HCT116 (cell line): ENCODE data around the gene FBXO8. TPM values are rescaled to one million over a fixed set of nuclear protein-coding genes. Genes with fewer than 3 reads are reported as not detected.

Experiments
- ATAC-seq: fragments of 200-7000 bp; cut with Tn5 transposase; 2 replicates; pipeline ENCODE4 v1.9.1; 2020; ENCODE audit warnings: mild to moderate bottlenecking, moderate library complexity
- BruUV-seq: library from RNA; stranded (reverse); fragments of 400-500 nt; replicated peaks from 2 replicates; lab custom pipeline; 2021; lab: Mats Ljungman, UMichigan
- CTCF ChIA-PET: fragments of 300-600 bp; sonication (Branson Sonifier 250); formaldehyde crosslinking; loops from one replicate; lab custom pipeline; 2021; ENCODE audit warnings: antibody characterized with exemption; lab: Charles Lee
- POLR2A ChIA-PET: fragments of 300-600, 350-600 bp; sonication (Branson Sonifier 250); formaldehyde crosslinking; loops from one replicate; lab custom pipeline; 2021; ENCODE audit warnings: antibody characterized with exemption; lab: Charles Lee
- RAD21 ChIA-PET, 2 experiments: fragments of 300-600 bp; sonication (Branson Sonifier 250); formaldehyde crosslinking; loops; one replicate each; lab custom pipeline; 2023; ENCODE audit warnings: low total read pairs in 2 of 2; ENCODE audit not compliant: uncharacterized antibody in 2 of 2, unreplicated experiment in 2 of 2, low non-redundant PET in 1 of 2; lab: Charles Lee
- DNase-seq: peaks from one replicate; pipeline ENCODE4 v3.0.0-alpha.2; 2010; ENCODE audit warnings: low read depth, low spot score
- H2AFZ ChIP-seq: fragments of 200-600 bp; shearing (Covaris generic), sonication (generic); 2 replicates; pipeline ENCODE4 v1.6.1; 2017; ENCODE audit warnings: low read depth, mixed run types, mixed read lengths, antibody characterized with exemption, low read length; ENCODE audit not compliant: poor library complexity, severe bottlenecking
- H3K27ac ChIP-seq: 2 replicates; pipeline ENCODE4 v1.5.1; 2012; ENCODE audit warnings: low read depth, low read length
- H3K27me3 ChIP-seq: fragments of 200-600 bp; sonication (generic); 2 replicates; pipeline ENCODE4 v1.6.1; 2016; ENCODE audit warnings: mixed run types, low read length, mixed read lengths; ENCODE audit not compliant: insufficient read depth
- H3K36me3 ChIP-seq, 2 experiments: fragments of 200-500 bp in 1 of 2; fragments of 200-600 bp in 1 of 2; sonication (Bioruptor generic) in 1 of 2; sonication (generic) in 1 of 2; 2 replicates each; pipeline versions ENCODE4 v1.5.1 to v1.6.1; 2014 to 2016; ENCODE audit warnings: low read length in 2 of 2, inconsistent platforms in 1 of 2, mixed read lengths in 1 of 2, mixed run types in 1 of 2; ENCODE audit not compliant: insufficient read depth in 2 of 2, control insufficient read depth in 1 of 2
- H3K4me1 ChIP-seq, 2 experiments: fragments of 200-600 bp in 1 of 2; sonication (generic) in 1 of 2; 2 replicates each; pipeline versions ENCODE4 v1.5.1 to v1.6.1; 2012 to 2017; ENCODE audit warnings: low read length in 2 of 2, inconsistent platforms in 1 of 2, mild to moderate bottlenecking in 1 of 2, mixed read lengths in 1 of 2, mixed run types in 1 of 2, moderate library complexity in 1 of 2; ENCODE audit not compliant: insufficient read depth in 2 of 2, control insufficient read depth in 1 of 2
- H3K4me2 ChIP-seq: fragments of 200-600 bp; sonication (generic); 2 replicates; pipeline ENCODE4 v1.6.1; 2017; ENCODE audit warnings: mixed run types, low read length, mixed read lengths
- H3K4me3 ChIP-seq, 2 experiments: fragments of 200-600 bp in 1 of 2; sonication (generic) in 1 of 2; replicated peaks in 1 of 2; 2 replicates each; pipeline ENCODE4 v1.5.1; 2011 to 2016; ENCODE audit warnings: low read length in 2 of 2, control low read depth in 1 of 2, low read depth in 1 of 2, mild to moderate bottlenecking in 1 of 2, mixed read lengths in 1 of 2, mixed run types in 1 of 2
- H3K79me2 ChIP-seq: fragments of 200-600 bp; sonication (generic); 2 replicates; pipeline ENCODE4 v1.6.1; 2017; ENCODE audit warnings: mild to moderate bottlenecking, mixed run types, low read length, moderate library complexity, mixed read lengths; ENCODE audit not compliant: insufficient read depth
- H3K9ac ChIP-seq: fragments of 200-600 bp; sonication (generic); 2 replicates; pipeline ENCODE4 v1.6.1; 2016; ENCODE audit warnings: low read length, mixed read lengths
- H3K9me2 ChIP-seq: fragments of 200-600 bp; sonication (generic), shearing (Covaris generic); 2 replicates; pipeline ENCODE4 v1.6.1; 2017; ENCODE audit warnings: mixed run types, mild to moderate bottlenecking, moderate library complexity; ENCODE audit not compliant: insufficient read depth
- H3K9me3 ChIP-seq, 2 experiments: fragments of 200-500 bp in 1 of 2; fragments of 200-600 bp in 1 of 2; sonication (Bioruptor generic) in 1 of 2; sonication (generic) in 1 of 2; 2 replicates each; pipeline ENCODE4 v1.6.1; 2014 to 2017; ENCODE audit warnings: low read length in 2 of 2, mixed read lengths in 2 of 2, inconsistent platforms in 1 of 2, low read depth in 1 of 2, mild to moderate bottlenecking in 1 of 2, mixed run types in 1 of 2, moderate library complexity in 1 of 2; ENCODE audit not compliant: control insufficient read depth in 1 of 2, insufficient read depth in 1 of 2
- H4K20me1 ChIP-seq: fragments of 200-600 bp; sonication (generic), shearing (Covaris generic); 2 replicates; pipeline ENCODE4 v1.6.1; 2017; ENCODE audit warnings: mixed run types, mild to moderate bottlenecking, moderate library complexity; ENCODE audit not compliant: insufficient read depth
- ATF3 ChIP-seq: IDR thresholded peaks from 2 replicates; pipeline ENCODE4 v1.6.1; 2012
- CBX3 ChIP-seq: IDR thresholded peaks from 2 replicates; pipeline ENCODE4 v1.6.1; 2012; ENCODE audit warnings: low read depth
- CEBPB ChIP-seq: IDR thresholded peaks from 2 replicates; pipeline ENCODE4 v1.6.1; 2012; ENCODE audit warnings: low read depth
- CTCF ChIP-seq, 3 experiments: fragments of 200-600 bp in 1 of 3; sonication (generic) in 1 of 3; IDR thresholded peaks in 2 of 3; conservative IDR thresholded peaks in 1 of 3; 2 replicates each; pipeline ENCODE4 v1.5.1; 2012 to 2017; ENCODE audit warnings: low read depth in 2 of 3, low read length in 2 of 3, antibody characterized with exemption in 1 of 3, borderline replicate concordance in 1 of 3, control low read depth in 1 of 3, mild to moderate bottlenecking in 1 of 3, mixed read lengths in 1 of 3, mixed run types in 1 of 3, moderate library complexity in 1 of 3; ENCODE audit not compliant: insufficient read depth in 1 of 3
- EGR1 ChIP-seq: IDR thresholded peaks from 2 replicates; pipeline ENCODE4 v1.6.1; 2012; ENCODE audit warnings: low read depth
- ELF1 ChIP-seq: IDR thresholded peaks from 2 replicates; pipeline ENCODE4 v1.6.1; 2012; ENCODE audit warnings: low read depth, borderline replicate concordance
- EZH2 ChIP-seq: fragments of 200-600 bp; sonication (generic); IDR thresholded peaks from 2 replicates; pipeline ENCODE4 v1.6.1; 2017; ENCODE audit warnings: antibody characterized with exemption, mixed run types
- POLR2A ChIP-seq: IDR thresholded peaks from 2 replicates; pipeline ENCODE4 v1.7.0; 2011; ENCODE audit warnings: borderline replicate concordance; ENCODE audit not compliant: insufficient read depth, insufficient read length; ENCODE audit errors: extremely low read depth
- POLR2AphosphoS5 ChIP-seq: IDR thresholded peaks from 2 replicates; pipeline ENCODE4 v1.6.1; 2011; ENCODE audit warnings: mild to moderate bottlenecking, low read depth, low read length, moderate library complexity
- RAD21 ChIP-seq: IDR thresholded peaks from 2 replicates; pipeline ENCODE4 v1.6.1; 2012; ENCODE audit warnings: low read depth, mild to moderate bottlenecking
- SRF ChIP-seq: IDR thresholded peaks from 2 replicates; pipeline ENCODE4 v1.6.1; 2012; ENCODE audit warnings: low read depth
- ZBTB33 ChIP-seq: IDR thresholded peaks from 2 replicates; pipeline ENCODE4 v1.6.1; 2011; ENCODE audit warnings: mild to moderate bottlenecking, low read length, moderate library complexity; ENCODE audit not compliant: insufficient replicate concordance; ENCODE audit errors: extremely low read depth
- intact Hi-C: fragments of 100-400 bp; cut with micrococcal nuclease; formaldehyde crosslinking; loops from 2 replicates; pipeline ENCODE4 v1.10.0; 2022
- total RNA-seq: library from RNA; stranded (reverse); gene quantifications from one replicate; pipeline ENCODE4 v1.2.1, GENCODE V29; 2021; ENCODE audit not compliant: unreplicated experiment

The FBXO8 gene
- total RNA-seq, 1 experiment from 2014 or later: 13.0 TPM

- POLR2A ChIA-PET: interaction anchor here (0.9 kb wide), 1 partner anchor 69 kb away, joined by 3 read pairs; no protein-coding TSS in a partner anchor
- H3K79me2 ChIP-seq: no peaks in the 10 kb centered on the region
- H3K27me3 ChIP-seq: peaks cover 5% of the 10 kb centered on the region; the same call in 1 of the 2 replicates
- RAD21 ChIA-PET: no interaction called here
- H3K36me3 ChIP-seq: no peaks in the 10 kb centered on the region
- H2AFZ ChIP-seq: no peak overlapping the region
- no peak for DNase-seq
- H3K9ac ChIP-seq: no peak overlapping the region
- no peaks in the 10 kb centered on the region for H3K4me1 ChIP-seq
- no TSS peak for BruUV-seq
- TF ChIP-seq CBX3 (no peak), EZH2 (no peak), POLR2A (no peak)
- TF ChIP-seq, all 23 proteins: peak for 0
- no peaks in the 10 kb centered on the region for H4K20me1 ChIP-seq
- CTCF ChIA-PET: no interaction called here
- H3K27ac ChIP-seq: no peak overlapping the region
- no peak overlapping the region for H3K4me3 ChIP-seq
- intact Hi-C loops: no loop called here
- no peaks in the 10 kb centered on the region for H3K9me2 ChIP-seq
- H3K9me3 ChIP-seq: no peaks in the 10 kb centered on the region
- no peak overlapping the region for H3K4me2 ChIP-seq
- no peak for ATAC-seq
These were observed 68.4 kb downstream of the FBXO8 start for GRCh38 chr4:174215057-174215456.

- CTCF ChIA-PET: no interaction called here
- no peak for TF ChIP-seq POLR2A
- TF ChIP-seq CEBPB: no peak
- TF ChIP-seq POLR2AphosphoS5: no peak
- no peak for TF ChIP-seq ATF3
- TF ChIP-seq ZBTB33: no peak
- no peak for TF ChIP-seq CBX3
- no peak for TF ChIP-seq RAD21
- TF ChIP-seq ELF1: no peak
- no peak for TF ChIP-seq CTCF (IDR thresholded peaks at IDR 0.05 in 2 of 3, conservative IDR thresholded peaks at IDR 0.05 in 1 of 3; ENCODE audit: borderline replicate concordance in 1 of 3, insufficient read depth in 1 of 3, low read depth in 2 of 3, low read length in 2 of 3)
- no peak for TF ChIP-seq EGR1
- no peak for TF ChIP-seq SRF
These were observed 69.2 kb downstream of the FBXO8 start for GRCh38 chr4:174214101-174214878.

More at GRCh38 chr4:174214101-174214878, 69.2 kb downstream of the FBXO8 start:
- Histone ChIP-seq H3K27me3 (peaks cover 5% of the 10 kb centered on the region; the same call in 1 of the 2 replicates), H3K36me3 (no peaks in the 10 kb centered on the region), H3K4me1 (no peaks in the 10 kb centered on the region), H3K27ac (no peak overlapping the region), H3K9ac (no peak overlapping the region), H3K4me3 (no peak overlapping the region), H2AFZ (no peak overlapping the region), H3K9me2 (no peaks in the 10 kb centered on the region), H3K79me2 (no peaks in the 10 kb centered on the region), H3K4me2 (no peak overlapping the region), H3K9me3 (no peaks in the 10 kb centered on the region), H4K20me1 (no peaks in the 10 kb centered on the region)
- BruUV-seq: no TSS peak
- intact Hi-C loops: no loop called here
- ChIA-PET POLR2A (interaction anchor here (0.9 kb wide), 1 partner anchor 70 kb away, joined by 3 read pairs; no protein-coding TSS in a partner anchor), RAD21 (no interaction called here)
- ATAC-seq: no peak
- DNase-seq: no peak
